GM18520 (cell line): ENCODE data around the gene TAF4.

Source experiments
- ATAC-seq: cut with Tn5 transposase; IDR thresholded peaks from one replicate; pipeline ENCODE4 v1.9.1; 2021; ENCODE audit not compliant: unreplicated experiment

The TAF4 gene

GRCh38 chr20:61935926-61936700, 129.6 kb downstream of the TAF4 start:
- no peak for ATAC-seq

- ATAC-seq: no peak
These were observed 130.8 kb downstream of the TAF4 start for GRCh38 chr20:61934716-61935530.

GRCh38 chr20:61933951-61934715, 131.5 kb downstream of the TAF4 start:
- no peak for ATAC-seq

GRCh38 chr20:61933481-61933950, 132.2 kb downstream of the TAF4 start:
- ATAC-seq: no peak

GRCh38 chr20:61932711-61933480, 132.8 kb downstream of the TAF4 start:
- no peak for ATAC-seq

- ATAC-seq: no peak
These were observed 133.5 kb downstream of the TAF4 start for GRCh38 chr20:61932199-61932592.

- ATAC-seq: no peak
These were observed 134.0 kb downstream of the TAF4 start for GRCh38 chr20:61931476-61932198.

GRCh38 chr20:61930776-61931475, 134.8 kb downstream of the TAF4 start:
- no peak for ATAC-seq

- ATAC-seq: no peak
These were observed 135.6 kb downstream of the TAF4 start for GRCh38 chr20:61929971-61930666.

GRCh38 chr20:61929561-61929960, 136.1 kb downstream of the TAF4 start:
- no peak for ATAC-seq

GRCh38 chr20:61927826-61928541, 137.7 kb downstream of the TAF4 start:
- ATAC-seq: no peak

- no peak for ATAC-seq
These were observed 138.4 kb downstream of the TAF4 start for GRCh38 chr20:61927193-61927825.

- ATAC-seq: no peak
These were observed 138.9 kb downstream of the TAF4 start for GRCh38 chr20:61926796-61927192.

GRCh38 chr20:61926253-61926613, 139.4 kb downstream of the TAF4 start:
- no peak for ATAC-seq

- no peak for ATAC-seq
These were observed 140.0 kb downstream of the TAF4 start for GRCh38 chr20:61925555-61926252.

GRCh38 chr20:61924858-61925554, 140.7 kb downstream of the TAF4 start:
- no peak for ATAC-seq
